HG03457 (cell line): ENCODE results near the gene GNAL.
"Not testable (repeated sequence)": the region's sequence is repeated elsewhere in the genome, so short reads cannot be mapped to it uniquely, and the experiment has no call there.

Experiments
- ATAC-seq: cut with Tn5 transposase; IDR thresholded peaks from one replicate; pipeline ENCODE4 v1.9.1; 2021; ENCODE audit warnings: moderate number of reproducible peaks; ENCODE audit not compliant: unreplicated experiment

Gene GNAL

GRCh38 chr18:11902522-11903292 is 213.6 kb downstream of the GNAL start:
- ATAC-seq: no peak

- ATAC-seq: no peak
These were observed 216.5 kb downstream of the GNAL start for GRCh38 chr18:11905613-11906012.

- ATAC-seq: no peak
These were observed 217.1 kb downstream of the GNAL start for GRCh38 chr18:11906176-11906575.

GRCh38 chr18:11906926-11907874 is 218.1 kb downstream of the GNAL start:
- ATAC-seq: no peak

GRCh38 chr18:11908182-11909060 is 219.4 kb downstream of the GNAL start, which contains the start of gene MPPE1:
Gene MPPE1, minus strand, starts transcription at chr18:11908317. Its CDS starts 11,053 bp downstream, at chr18:11897264.
- peak; percentile 70 for ATAC-seq

- no peak for ATAC-seq
These were observed 220.0 kb downstream of the GNAL start for GRCh38 chr18:11909061-11909455.

- ATAC-seq: no peak
These were observed 220.5 kb downstream of the GNAL start for GRCh38 chr18:11909591-11910026.

GRCh38 chr18:11916880-11917279 is 227.8 kb downstream of the GNAL start:
- not testable (repeated sequence) for ATAC-seq

GRCh38 chr18:11919522-11919921 is 230.5 kb downstream of the GNAL start:
- not testable (repeated sequence) for ATAC-seq

GRCh38 chr18:11923450-11923849 is 234.4 kb downstream of the GNAL start:
- ATAC-seq: no peak

- ATAC-seq: no peak
These were observed 236.9 kb downstream of the GNAL start for GRCh38 chr18:11925800-11926481.

- no peak for ATAC-seq
These were observed 238.4 kb downstream of the GNAL start for GRCh38 chr18:11927497-11927896.

- ATAC-seq: no peak
These were observed 243.3 kb downstream of the GNAL start for GRCh38 chr18:11932393-11932792.
